H9 (cell line): ENCODE results near the gene PFN3. TPM values are rescaled to one million over a fixed set of nuclear protein-coding genes. Genes with fewer than 3 reads are reported as not detected.

ENCODE experiments used
- DNase-seq: peaks from one replicate; pipeline ENCODE4 v3.0.0-alpha.2; 2017
- H2AFZ ChIP-seq: one replicate; pipeline ENCODE4 v1.6.1; 2013; ENCODE audit warnings: mild to moderate bottlenecking, low read length, control low read depth, moderate library complexity
- H2AK5ac ChIP-seq: 2 replicates; pipeline ENCODE4 v1.6.1; 2013; ENCODE audit warnings: low read length, control low read depth, mixed read lengths; ENCODE audit not compliant: insufficient read length
- H2BK120ac ChIP-seq: one replicate; pipeline ENCODE4 v1.6.1; 2013; ENCODE audit warnings: low read depth, mild to moderate bottlenecking, low read length, control low read depth, inconsistent platforms; ENCODE audit not compliant: poor library complexity, severe bottlenecking
- H2BK12ac ChIP-seq: 2 replicates; pipeline ENCODE4 v1.6.1; 2013; ENCODE audit warnings: low read length, control low read depth, mixed read lengths, low read depth; ENCODE audit not compliant: insufficient read length
- H2BK15ac ChIP-seq: 2 replicates; pipeline ENCODE4 v1.6.1; 2013; ENCODE audit warnings: low read depth, low read length, control low read depth
- H2BK20ac ChIP-seq: one replicate; pipeline ENCODE4 v1.6.1; 2013; ENCODE audit warnings: low read depth, mild to moderate bottlenecking, low read length, control low read depth, inconsistent platforms; ENCODE audit not compliant: poor library complexity, severe bottlenecking
- H2BK5ac ChIP-seq: 2 replicates; pipeline ENCODE4 v1.6.1; 2013; ENCODE audit warnings: low read length, control low read depth, mixed read lengths; ENCODE audit not compliant: insufficient read length
- H3K14ac ChIP-seq: 2 replicates; pipeline ENCODE4 v1.6.1; 2013; ENCODE audit warnings: low read length, control low read depth; ENCODE audit not compliant: insufficient read depth
- H3K18ac ChIP-seq: 2 replicates; pipeline ENCODE4 v1.6.1; 2013; ENCODE audit warnings: low read depth, mild to moderate bottlenecking, mixed read lengths, low read length, control low read depth; ENCODE audit not compliant: insufficient read length
- H3K23ac ChIP-seq: 2 replicates; pipeline ENCODE4 v1.6.1; 2013; ENCODE audit warnings: low read length, control low read depth, mixed read lengths, low read depth; ENCODE audit not compliant: insufficient read length
- H3K23me2 ChIP-seq: 2 replicates; pipeline ENCODE4 v1.6.1; 2013; ENCODE audit warnings: low read depth, mild to moderate bottlenecking, mixed read lengths, low read length, control low read depth; ENCODE audit not compliant: insufficient read length, poor library complexity, severe bottlenecking
- H3K27ac ChIP-seq: 2 replicates; pipeline ENCODE4 v1.5.1; 2013; ENCODE audit warnings: low read length, control low read depth, mixed read lengths, low read depth; ENCODE audit not compliant: insufficient read length
- H3K27me3 ChIP-seq: 2 replicates; pipeline ENCODE4 v1.6.1; 2013; ENCODE audit warnings: low read length, control low read depth, inconsistent platforms; ENCODE audit not compliant: insufficient read depth
- H3K4ac ChIP-seq: 2 replicates; pipeline ENCODE4 v1.6.1; 2013; ENCODE audit warnings: low read depth, mild to moderate bottlenecking, control low read depth, inconsistent platforms, low read length, moderate library complexity
- H3K4me1 ChIP-seq: 2 replicates; pipeline ENCODE4 v1.6.1; 2013; ENCODE audit warnings: low read length, control low read depth, inconsistent platforms; ENCODE audit not compliant: insufficient read depth
- H3K4me2 ChIP-seq: 2 replicates; pipeline ENCODE4 v1.6.1; 2013; ENCODE audit warnings: low read length, control low read depth, mixed read lengths; ENCODE audit not compliant: insufficient read length, insufficient read depth
- H3K56ac ChIP-seq: 2 replicates; pipeline ENCODE4 v1.6.1; 2013; ENCODE audit warnings: low read depth, mild to moderate bottlenecking, mixed read lengths, low read length, control low read depth; ENCODE audit not compliant: insufficient read length
- H3K79me1 ChIP-seq: 2 replicates; pipeline ENCODE4 v1.6.1; 2013; ENCODE audit warnings: low read depth, mild to moderate bottlenecking, moderate library complexity, low read length, control low read depth, inconsistent platforms; ENCODE audit not compliant: insufficient read depth, poor library complexity, severe bottlenecking
- H3K79me2 ChIP-seq: 2 replicates; pipeline ENCODE4 v1.6.1; 2013; ENCODE audit warnings: low read length, control low read depth, inconsistent platforms; ENCODE audit not compliant: insufficient read depth
- H3K9ac ChIP-seq: 2 replicates; pipeline ENCODE4 v1.6.1; 2013; ENCODE audit warnings: low read length, control low read depth, mixed read lengths; ENCODE audit not compliant: insufficient read length; ENCODE audit errors: extremely low read depth
- H3K9me3 ChIP-seq: one replicate; pipeline ENCODE4 v1.6.1; 2013; ENCODE audit warnings: low read depth, low read length, inconsistent platforms; ENCODE audit not compliant: control insufficient read depth
- H3T11ph ChIP-seq: one replicate; pipeline ENCODE4 v1.6.1; 2013; ENCODE audit warnings: mild to moderate bottlenecking, low read length, control low read depth, inconsistent platforms
- H4K20me1 ChIP-seq: one replicate; pipeline ENCODE4 v1.6.1; 2013; ENCODE audit not compliant: control insufficient read depth, insufficient read length, insufficient read depth
- H4K5ac ChIP-seq: 2 replicates; pipeline ENCODE4 v1.6.1; 2013; ENCODE audit warnings: low read depth, mild to moderate bottlenecking, mixed read lengths, low read length, control low read depth; ENCODE audit not compliant: insufficient read length
- H4K8ac ChIP-seq: replicated peaks from 2 replicates; pipeline ENCODE4 v1.6.1; 2013; ENCODE audit warnings: low read length, control low read depth, mixed read lengths, low read depth; ENCODE audit not compliant: insufficient read length
- H4K91ac ChIP-seq: 2 replicates; pipeline ENCODE4 v1.6.1; 2013; ENCODE audit warnings: low read depth, mild to moderate bottlenecking, moderate library complexity, mixed read lengths, low read length, control low read depth; ENCODE audit not compliant: insufficient read length
- H3K27ac Mint-ChIP-seq, 3 experiments: 2 replicates in 2 of 3; 3 replicates in 1 of 3; pipeline ENCODE4 v1.8.0; 2020 to 2021; ENCODE audit warnings: mixed read lengths in 3 of 3, mild to moderate bottlenecking in 1 of 3, moderate library complexity in 1 of 3
- H3K27me3 Mint-ChIP-seq: 2 replicates; pipeline ENCODE4 v1.8.0; 2021; ENCODE audit warnings: low read depth, mild to moderate bottlenecking, moderate library complexity, mixed read lengths
- H3K36me3 Mint-ChIP-seq, 3 experiments: 2 replicates in 2 of 3; 3 replicates in 1 of 3; pipeline ENCODE4 v1.8.0; 2020 to 2021; ENCODE audit warnings: low read depth in 3 of 3, mixed read lengths in 3 of 3; ENCODE audit not compliant: insufficient read depth in 1 of 3
- H3K4me1 Mint-ChIP-seq, 2 experiments: 2 replicates each; pipeline ENCODE4 v1.8.0; 2020; ENCODE audit warnings: mixed read lengths in 2 of 2
- H3K4me3 Mint-ChIP-seq, 2 experiments: 2 replicates in 1 of 2; 3 replicates in 1 of 2; pipeline ENCODE4 v1.8.0; 2020 to 2021; ENCODE audit warnings: mild to moderate bottlenecking in 2 of 2, mixed read lengths in 2 of 2, moderate library complexity in 1 of 2
- H3K9me3 Mint-ChIP-seq, 2 experiments: 2 replicates in 1 of 2; 3 replicates in 1 of 2; pipeline ENCODE4 v1.8.0; 2020; ENCODE audit warnings: mild to moderate bottlenecking in 2 of 2, mixed read lengths in 2 of 2, moderate library complexity in 1 of 2
- CTCF ChIP-seq: fragments of 200-600 bp; sonication (generic); conservative IDR thresholded peaks from 3 replicates; pipeline ENCODE4 v1.8.0; 2021; ENCODE audit warnings: antibody characterized with exemption, mild to moderate bottlenecking
- WGBS: extraction: QIAGEN DNeasy Blood & Tissue Kit; methylation state at CpG from one replicate; pipeline ENCODE4 v1.1.7; 2013; ENCODE audit warnings: missing lambda C conversion rate, low lambda C conversion rate, mixed read lengths; ENCODE audit not compliant: insufficient read length; ENCODE audit errors: extremely low coverage; 5-methylcytosine and 5-hydroxymethylcytosine counted together
- total RNA-seq: library from RNA; stranded (reverse); gene quantifications from 2 replicates; pipeline ENCODE4 v1.2.1, GENCODE V29; 2021

The PFN3 gene
- total RNA-seq, 1 experiment from 2014 or later = not detected

- no peak overlapping the region for H4K5ac ChIP-seq
- no peaks in the 10 kb centered on the region for H3K9me3 ChIP-seq
- no peak overlapping the region for H3K56ac ChIP-seq
- no peak overlapping the region for H2BK20ac ChIP-seq
- no peak for DNase-seq
- peaks cover 5% of the 10 kb centered on the region; the same call in 1 of the 2 replicates for H3K27me3 Mint-ChIP-seq
- H3K4me1 ChIP-seq = no peaks in the 10 kb centered on the region; the same call in 1 of the 2 replicates
- no peak overlapping the region for H2AK5ac ChIP-seq
- H3K4ac ChIP-seq = no peak overlapping the region
- no peaks in the 10 kb centered on the region; the same call in 1 of the 2 replicates for H3K79me2 ChIP-seq
- H3T11ph ChIP-seq = no peak overlapping the region
- H2BK15ac ChIP-seq = no peak overlapping the region
- WGBS = no CpG with 5 or more reads among the region's 10 CpGs
- H2BK120ac ChIP-seq = no peak overlapping the region
- peaks cover 4% of the 10 kb centered on the region for H3K23me2 ChIP-seq
- H4K8ac ChIP-seq = no peak overlapping the region
- H3K9me3 Mint-ChIP-seq = no peaks in the 10 kb centered on the region
- peak overlapping the region in 1 of 2 experiments; percentile 22; a peak in 3 of 5 replicates for H3K4me3 Mint-ChIP-seq
- no peak overlapping the region for H3K27ac ChIP-seq
- no peak overlapping the region for H4K91ac ChIP-seq
- no peaks in the 10 kb centered on the region for H3K27me3 ChIP-seq
- H3K4me1 Mint-ChIP-seq = peaks cover 18 to 29% of the 10 kb centered on the region in 2 experiments
- H3K9ac ChIP-seq = no peak overlapping the region
- peak overlapping the region in 2 of 3 experiments; percentile 60 to 64; a peak in 2 of 7 replicates for H3K27ac Mint-ChIP-seq
- H2AFZ ChIP-seq = no peak overlapping the region
- H4K20me1 ChIP-seq = peaks cover 2% of the 10 kb centered on the region
- no peaks in the 10 kb centered on the region for H3K79me1 ChIP-seq
- H3K23ac ChIP-seq = no peak overlapping the region
- no peak overlapping the region for H2BK12ac ChIP-seq
- no peak for TF ChIP-seq CTCF
- H2BK5ac ChIP-seq = no peak overlapping the region
- no peak overlapping the region for H3K14ac ChIP-seq
- H3K36me3 Mint-ChIP-seq = peaks cover 4 to 27% (median 25%) of the 10 kb centered on the region in 3 experiments; a peak in 6 of 7 replicates
- no peak overlapping the region for H3K4me2 ChIP-seq
- H3K18ac ChIP-seq = no peak overlapping the region
Measured at GRCh38 chr5:177428574-177429217, 28.2 kb upstream of the PFN3 start.
